SHP77 (cell line): Measurements from ENCODE around the gene SMC6.

Experiments
- DNase-seq, 2 experiments: peaks; one replicate each; lab custom pipeline; 2025; lab: John Stamatoyannopoulos, UW

The SMC6 gene

DNA sequence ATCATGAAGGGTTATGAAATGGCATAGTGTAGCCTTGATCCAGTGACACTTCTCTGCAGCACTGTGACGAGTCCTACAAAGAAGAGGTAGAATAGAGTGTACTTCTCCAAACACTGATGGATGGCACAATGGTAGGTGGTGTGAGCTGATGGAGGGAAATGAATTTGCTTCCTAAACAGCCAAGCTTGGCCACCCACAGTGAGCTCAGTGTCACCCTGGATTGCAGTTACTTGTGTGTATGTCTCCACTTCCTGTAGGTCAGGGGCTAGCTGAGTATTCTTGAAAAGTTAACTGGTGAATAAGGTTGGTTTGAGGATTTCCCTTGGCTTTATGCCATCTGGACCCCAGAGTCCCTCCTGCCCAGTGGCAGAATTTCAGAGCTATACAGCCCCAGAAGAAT is 137.2 kb downstream of the SMC6 start:
- no peak for DNase-seq

DNA sequence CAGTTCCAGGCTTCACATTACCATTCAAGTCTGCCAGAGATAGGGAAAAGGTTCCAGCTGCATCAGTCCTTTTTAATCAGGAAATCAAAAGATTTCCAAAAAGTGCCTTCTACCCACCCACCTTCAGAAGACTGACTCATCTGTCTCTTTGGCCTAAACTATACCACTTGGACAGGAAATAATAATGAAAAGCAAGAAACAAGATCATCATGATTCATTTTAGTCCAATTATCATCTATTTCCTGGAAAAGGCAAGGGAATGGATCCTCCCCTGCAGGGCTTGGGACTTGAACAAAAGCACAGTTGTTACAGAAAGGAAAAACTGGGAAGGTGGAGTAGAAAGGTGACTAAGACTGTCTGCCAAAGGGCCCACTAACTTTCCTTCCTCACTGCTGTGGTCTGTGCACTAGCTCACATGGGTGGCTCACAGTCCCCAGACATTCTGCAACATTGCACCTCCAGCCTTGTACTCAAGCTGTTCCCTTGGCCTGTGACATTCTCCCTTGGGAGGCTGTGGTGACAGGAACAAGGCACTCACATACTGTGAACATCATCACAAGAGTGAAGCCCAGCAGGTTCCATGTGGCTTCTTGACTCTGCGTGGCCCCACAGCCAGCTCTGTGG is 137.8 kb downstream of the SMC6 start:
- no peak for DNase-seq

DNA sequence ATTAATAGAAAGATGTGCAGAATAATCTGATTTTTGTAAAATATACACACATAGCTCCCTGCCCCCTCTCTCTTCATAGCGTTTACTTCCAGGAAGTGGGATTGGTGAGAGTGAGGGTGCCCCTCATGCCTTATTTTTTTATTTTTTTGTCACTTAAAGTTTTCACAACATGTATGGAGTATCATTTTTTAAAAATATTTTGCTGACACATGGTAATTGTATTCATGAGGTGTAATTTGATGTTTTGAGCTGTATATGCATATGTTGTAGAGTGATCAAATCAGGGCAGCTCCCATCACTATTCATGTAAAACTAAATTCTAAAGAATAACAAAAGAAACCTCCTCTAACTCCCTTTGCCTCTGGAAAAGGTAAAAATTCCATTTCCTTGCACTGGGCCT is 138.5 kb downstream of the SMC6 start:
- no peak for DNase-seq

DNA sequence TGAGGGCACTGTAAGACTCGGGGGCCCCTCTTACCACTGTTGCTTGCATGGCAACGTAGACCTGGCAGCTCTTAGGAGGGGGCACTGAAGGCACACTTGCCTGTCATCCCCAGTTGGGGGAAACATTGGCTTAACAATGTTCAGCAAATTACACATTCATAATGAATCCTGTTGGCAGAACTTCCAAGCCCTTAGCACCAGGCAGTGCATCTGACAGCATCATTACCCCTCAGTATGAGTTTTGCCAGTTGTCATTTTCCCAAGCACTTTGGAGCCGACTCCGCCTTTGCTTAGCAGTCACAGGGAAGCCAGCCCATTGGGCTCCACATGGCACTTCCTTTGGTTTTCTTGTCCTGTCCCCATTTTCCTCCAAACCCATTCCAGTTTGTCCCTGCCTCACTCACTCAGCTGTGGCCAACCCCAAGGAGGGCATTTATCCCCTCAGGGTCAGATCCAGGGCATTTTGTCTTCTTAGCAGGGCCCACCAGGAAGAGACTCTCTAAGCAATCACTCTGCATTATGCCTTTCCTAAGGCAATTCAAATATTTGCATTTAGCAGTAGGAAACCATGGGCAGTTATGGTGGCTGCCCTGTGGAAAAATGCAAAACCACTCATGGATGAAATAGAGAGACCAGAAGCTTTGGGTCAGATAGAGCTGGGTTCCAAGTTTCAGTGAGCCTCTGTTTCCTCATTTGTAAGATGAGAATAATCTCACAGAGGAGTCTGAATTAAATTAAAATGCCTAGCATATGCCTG is 139.3 kb downstream of the SMC6 start:
- no peak for DNase-seq
